ENCODE data around the gene PTPN14.

Gene PTPN14

GRCh38 chr1:214473862-214474261, 77.5 kb downstream of the PTPN14 start:
- DNase-seq = no peak

GRCh38 chr1:214473387-214473786, 78.0 kb downstream of the PTPN14 start:
- no peak for DNase-seq

DNA sequence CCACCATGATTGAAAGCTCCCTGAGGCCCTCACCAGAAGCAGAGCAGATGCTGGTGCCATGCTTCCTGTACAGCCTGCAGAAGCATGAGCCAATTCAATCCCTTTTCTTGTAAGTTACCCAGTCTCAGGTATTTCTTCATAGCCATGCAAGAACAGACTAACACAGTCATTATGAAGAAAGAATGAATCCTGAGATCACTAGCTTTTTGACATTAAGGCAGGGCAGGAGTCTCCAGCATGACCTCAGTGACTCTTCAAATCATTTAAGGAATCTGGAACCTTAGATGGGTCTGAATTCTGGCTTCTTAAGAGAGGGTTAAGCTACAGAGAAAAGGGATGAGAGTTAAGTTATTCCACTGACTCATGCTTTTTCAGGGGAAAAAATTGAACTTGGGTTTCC, 79.0 kb downstream of the PTPN14 start:
- no peak for DNase-seq

GRCh38 chr1:214471458-214471857, 79.9 kb downstream of the PTPN14 start:
- DNase-seq = no peak

DNA sequence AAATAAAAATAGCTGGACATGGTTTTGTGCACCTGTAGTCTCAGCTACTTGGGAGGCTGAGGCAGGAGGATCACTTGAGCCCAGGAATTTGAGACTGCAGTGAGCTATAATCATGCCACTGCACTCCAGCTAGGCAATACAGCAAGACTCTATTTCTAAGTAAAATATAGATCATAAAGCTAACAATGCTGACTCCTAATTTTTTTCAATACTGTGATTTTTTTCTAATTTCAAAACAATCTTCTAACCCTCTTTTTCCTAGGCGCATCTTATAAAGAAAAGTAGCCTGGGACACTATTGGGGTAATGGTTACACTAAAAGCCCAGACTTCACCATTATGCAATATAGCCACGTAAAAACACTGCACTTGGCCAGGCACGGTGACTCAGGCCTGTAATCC, 81.3 kb downstream of the PTPN14 start:
- DNase-seq = no peak

DNA sequence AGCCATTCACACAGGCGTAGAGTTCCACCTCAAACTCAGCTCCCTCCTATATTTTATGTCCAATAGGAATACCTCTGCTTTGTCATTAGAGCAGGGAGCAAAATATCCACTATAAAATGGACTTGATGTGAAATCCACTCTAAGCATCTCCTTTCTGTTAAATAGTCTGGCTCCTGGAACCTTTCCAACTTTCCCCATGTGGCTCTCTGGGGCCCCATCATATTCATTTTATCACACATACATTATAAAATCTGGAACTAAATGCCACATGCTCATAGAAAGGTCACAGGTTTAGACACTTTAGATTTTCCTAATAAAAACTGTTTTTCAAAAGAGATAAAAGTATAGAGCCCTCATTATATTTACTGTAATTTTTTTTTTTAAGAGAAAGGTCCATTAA, 82.1 kb downstream of the PTPN14 start:
- no peak for DNase-seq

GRCh38 chr1:214467078-214467585, 84.3 kb downstream of the PTPN14 start:
- no peak for DNase-seq

GRCh38 chr1:214466403-214467077, 84.9 kb downstream of the PTPN14 start:
- DNase-seq = no peak

GRCh38 chr1:214464445-214465287, 86.7 kb downstream of the PTPN14 start:
- no peak for DNase-seq

DNA sequence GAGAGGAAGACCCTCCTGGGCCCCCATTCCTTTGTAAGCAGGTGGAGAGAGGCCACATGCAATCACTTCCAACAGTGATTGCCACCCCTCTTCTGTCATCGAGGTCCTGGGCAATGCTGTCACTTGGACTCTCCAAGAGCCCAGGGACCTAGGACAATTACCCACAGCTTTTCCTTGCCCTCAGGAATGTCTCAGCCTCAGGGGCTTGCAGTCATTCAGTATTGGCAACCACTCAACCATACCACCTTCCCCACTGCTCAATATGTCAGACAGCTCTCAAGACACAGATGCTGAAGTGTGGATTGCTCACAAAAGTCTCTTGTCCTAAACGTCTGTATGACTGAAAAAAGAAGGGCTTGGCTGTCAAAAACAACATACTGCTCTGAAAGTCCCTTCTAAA, 87.8 kb downstream of the PTPN14 start:
- no peak for DNase-seq

DNA sequence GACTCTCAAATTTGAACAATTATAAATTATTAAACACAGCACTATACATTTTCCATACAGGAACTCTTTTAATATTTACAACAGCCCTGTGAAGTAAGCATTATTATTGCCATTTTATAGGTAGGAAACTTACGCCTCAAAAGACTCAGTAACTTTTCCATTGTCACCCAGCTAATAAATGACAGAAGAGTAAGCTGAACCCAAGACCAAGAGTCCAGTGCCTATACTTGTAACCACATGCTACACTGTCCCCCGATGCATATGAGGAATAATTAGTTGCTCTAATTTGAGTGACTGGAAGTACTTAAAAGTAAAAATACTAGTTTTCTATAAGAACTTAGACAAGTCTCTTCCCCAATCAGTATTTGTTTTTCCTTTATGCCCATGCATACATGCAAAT, 88.5 kb downstream of the PTPN14 start:
- no peak for DNase-seq

- no peak for DNase-seq
These were observed 90.1 kb downstream of the PTPN14 start for GRCh38 chr1:214461305-214461704.

DNA sequence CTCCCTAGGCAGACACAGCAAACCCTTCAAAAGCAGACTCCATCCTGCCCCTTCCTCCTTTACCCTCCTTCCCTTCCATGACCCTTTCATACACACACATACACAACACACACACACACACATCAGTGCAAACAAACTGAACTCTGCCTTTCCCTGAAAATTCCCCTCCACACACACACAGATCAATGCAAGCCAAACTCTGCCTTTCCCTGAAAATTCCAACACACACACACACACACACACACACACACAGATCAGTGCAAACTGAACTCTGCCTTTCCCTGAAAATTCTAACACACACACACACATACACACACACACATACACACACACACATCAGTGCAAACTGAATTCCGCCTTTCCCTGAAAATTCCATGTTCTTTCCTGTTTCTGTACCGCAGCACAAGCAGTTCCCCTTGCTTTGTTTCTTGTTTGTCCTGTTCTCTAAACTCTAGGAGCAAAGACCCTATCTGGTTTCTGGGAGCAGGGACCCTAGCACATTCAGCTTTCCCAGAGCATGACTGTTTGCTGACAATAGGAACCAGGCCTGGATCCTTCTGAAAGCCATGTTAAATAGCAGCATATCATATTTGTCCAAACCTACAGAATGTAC, 91.0 kb downstream of the PTPN14 start:
- DNase-seq = no peak

DNA sequence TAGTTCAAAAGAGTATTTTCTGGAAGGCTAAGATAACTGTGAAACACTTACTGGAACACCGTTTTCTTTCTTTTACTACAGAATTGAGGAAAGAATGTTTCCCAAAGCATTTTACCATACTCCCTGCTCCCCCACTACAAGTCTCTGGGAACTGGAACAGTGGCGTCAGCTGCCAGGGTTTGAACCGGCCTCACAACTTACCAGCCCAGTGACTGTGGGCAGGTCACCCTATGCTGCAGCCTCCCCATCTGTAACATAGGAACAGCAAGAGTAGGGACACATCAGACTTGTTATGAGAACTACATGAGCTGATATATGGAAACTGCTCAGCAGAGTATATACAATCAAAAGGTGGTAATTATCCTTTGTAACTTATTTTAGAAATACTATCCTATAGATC, 91.5 kb downstream of the PTPN14 start:
- DNase-seq = no peak

GRCh38 chr1:214458541-214458940, 92.9 kb downstream of the PTPN14 start:
- no peak for DNase-seq

DNA sequence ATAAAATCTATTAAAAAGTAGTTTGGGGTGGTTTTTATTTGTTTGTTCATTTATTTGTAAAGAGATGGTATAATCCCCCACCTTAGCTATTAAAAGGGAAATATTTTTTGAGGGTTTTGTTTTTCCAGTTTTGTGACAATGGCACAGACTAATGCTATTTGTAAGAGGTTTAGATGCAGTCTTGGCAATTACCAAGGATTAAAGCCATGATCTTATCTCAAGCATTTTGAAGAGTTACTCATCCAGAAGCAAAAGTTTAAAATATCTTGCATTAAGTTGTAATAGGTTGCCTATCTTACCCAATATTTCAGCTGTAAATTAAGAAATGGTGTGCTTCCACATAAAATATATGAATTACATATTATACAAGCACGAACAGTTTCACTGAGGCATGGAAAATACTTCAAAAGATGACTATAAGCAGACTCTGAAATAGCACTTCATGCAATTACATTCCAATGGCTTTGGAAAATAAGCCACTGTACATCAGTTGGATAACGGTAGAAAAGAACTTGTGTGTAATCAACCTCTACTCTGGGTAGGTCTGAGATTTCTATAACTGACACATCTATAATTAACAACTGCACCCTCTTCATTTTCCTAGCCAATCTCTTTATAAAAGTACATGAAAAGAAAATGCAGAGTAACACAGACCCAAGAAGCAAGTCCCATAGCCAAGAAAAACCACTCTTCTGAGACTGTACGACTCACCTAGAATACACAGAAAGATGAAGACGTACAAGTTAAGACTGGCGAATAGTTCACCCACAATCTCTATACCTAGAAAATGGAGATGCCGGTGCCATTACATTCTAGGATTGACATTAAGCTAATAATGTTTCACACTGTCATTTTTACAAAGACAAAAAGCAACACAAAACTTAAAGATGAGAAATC, 95.2 kb downstream of the PTPN14 start:
- no peak for DNase-seq

GRCh38 chr1:214455479-214455878, 95.9 kb downstream of the PTPN14 start:
- DNase-seq = no peak

DNA sequence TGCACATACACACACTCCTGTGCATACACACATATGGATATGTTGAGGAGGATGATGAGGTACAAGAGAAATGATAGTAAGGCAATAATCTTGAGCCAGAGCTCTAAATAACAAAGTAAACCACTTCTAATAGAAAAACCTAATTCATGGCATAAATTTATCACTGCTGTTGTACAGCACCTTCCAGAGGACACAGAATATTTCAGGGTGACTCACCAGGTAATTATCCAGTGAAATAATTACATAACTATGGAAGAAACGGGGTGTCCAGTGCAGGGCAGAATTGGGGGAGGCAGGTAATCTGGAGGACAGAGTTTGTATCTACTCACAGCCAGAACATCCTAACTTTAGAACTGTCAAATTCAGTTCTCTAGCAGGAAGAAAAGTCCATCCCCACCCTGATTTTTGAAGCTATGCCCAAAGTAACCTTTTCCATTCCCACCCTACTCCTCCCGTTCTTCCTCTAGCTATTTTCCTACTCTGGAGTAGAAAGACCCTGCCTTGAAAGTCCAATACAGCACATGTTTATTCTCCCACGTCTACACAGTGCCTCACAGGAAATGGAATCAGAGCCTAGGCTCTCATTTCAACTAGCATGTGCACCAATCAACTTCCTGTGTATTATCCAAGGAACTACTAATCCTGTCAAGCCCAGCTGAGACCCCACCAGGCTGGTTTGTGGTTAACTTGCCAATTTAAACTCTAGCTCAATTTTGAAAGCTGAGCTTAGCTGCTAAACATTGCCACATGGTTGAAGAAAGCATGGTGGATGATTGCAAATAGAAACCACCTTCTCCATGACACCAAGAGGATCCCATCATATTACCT, 96.6 kb downstream of the PTPN14 start:
- no peak for DNase-seq

- DNase-seq = no peak
These were observed 98.2 kb downstream of the PTPN14 start for GRCh38 chr1:214453109-214453722.

GRCh38 chr1:214452152-214452784, 99.1 kb downstream of the PTPN14 start:
- no peak for DNase-seq

GRCh38 chr1:214451596-214451995, 99.8 kb downstream of the PTPN14 start:
- no peak for DNase-seq

Data from stimulated activated CD4-positive, alpha-beta T cell treated with anti-CD3 and anti-CD28 coated beads, Interleukin-4, amount 100 ng/mL, for 4 hours (primary cell).